Measurements from ENCODE around the gene ATP1A4.
"Not testable (repeated sequence)": the region's sequence is repeated elsewhere in the genome, so short reads cannot be mapped to it uniquely, and the experiment has no call there.

ATP1A4 gene

GRCh38 chr1:160151303-160151702 lies at the start of gene ATP1A4:
TSS of gene ATP1A4 (plus strand) at chr1:160151603. CDS start at chr1:160152041, 438 bp downstream.
- DNase-seq = no peak

- DNase-seq = no peak
These were observed 49.5 kb upstream of the ATP1A4 start for GRCh38 chr1:160101717-160102522.

- no peak for DNase-seq
These were observed 47.6 kb upstream of the ATP1A4 start for GRCh38 chr1:160103658-160104408.

- no peak for DNase-seq
These were observed 46.9 kb upstream of the ATP1A4 start for GRCh38 chr1:160104486-160104885.

DNA sequence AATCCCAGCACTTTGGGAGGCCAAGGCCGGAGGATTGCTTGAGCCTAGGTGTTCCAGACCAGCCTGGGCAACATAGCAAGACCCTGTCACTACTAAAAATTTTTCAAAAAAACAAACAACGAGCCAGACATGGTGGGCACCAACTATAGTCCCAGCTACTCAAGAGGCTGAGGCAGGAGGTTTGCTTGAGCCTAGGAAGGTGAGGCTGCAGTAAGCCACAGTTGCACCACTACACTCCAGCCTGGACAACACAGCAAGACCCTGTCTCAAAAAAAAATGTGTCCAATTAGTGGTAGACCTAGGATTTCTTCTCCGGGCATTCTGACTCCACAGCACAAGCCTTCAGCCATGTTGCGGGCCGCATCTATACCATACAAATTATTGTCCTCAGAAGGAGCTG lies 46.2 kb upstream of the ATP1A4 start:
- no peak for DNase-seq

DNA sequence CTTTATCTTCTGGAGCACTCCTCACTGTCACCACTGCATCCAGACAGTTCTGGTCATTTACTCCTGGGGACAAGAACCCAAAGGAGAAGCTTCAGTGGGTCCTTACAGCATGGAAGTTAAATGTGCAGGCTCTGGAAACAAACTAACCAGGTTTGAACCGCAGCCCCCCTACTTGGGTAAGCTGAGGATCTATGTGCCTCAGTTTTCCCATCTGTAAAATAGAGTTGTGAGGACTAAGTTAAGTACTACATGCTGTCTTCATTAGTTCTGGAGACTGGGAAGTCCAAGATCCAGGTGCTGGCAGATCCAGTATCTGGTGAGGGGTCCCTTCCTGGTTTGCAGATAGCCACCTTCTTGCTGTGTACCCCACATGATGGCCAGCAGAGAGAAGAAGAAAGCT lies 43.9 kb upstream of the ATP1A4 start:
- no peak for DNase-seq

- DNase-seq = peak; percentile 88
These were observed 42.3 kb upstream of the ATP1A4 start for GRCh38 chr1:160108888-160109662.

DNA sequence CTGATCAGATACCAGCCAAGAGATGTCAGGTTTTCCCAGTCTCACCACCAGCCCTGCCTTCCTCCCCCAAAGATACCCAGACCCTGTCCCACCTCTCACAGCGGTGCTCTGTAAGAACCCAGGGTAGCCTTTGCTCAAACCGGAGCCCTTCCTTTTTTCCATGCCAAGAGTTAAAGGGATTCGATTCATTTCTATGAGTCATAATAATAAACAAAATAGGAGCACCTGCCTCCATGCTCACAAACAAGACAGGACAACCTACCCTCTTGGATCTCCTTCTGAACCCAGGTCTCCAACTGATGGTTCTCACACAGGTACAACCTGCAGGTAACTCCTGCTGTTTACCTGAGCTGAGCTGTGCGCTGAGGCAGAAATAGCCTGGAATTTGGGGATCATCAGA lies 41.7 kb upstream of the ATP1A4 start:
- DNase-seq = no peak

DNA sequence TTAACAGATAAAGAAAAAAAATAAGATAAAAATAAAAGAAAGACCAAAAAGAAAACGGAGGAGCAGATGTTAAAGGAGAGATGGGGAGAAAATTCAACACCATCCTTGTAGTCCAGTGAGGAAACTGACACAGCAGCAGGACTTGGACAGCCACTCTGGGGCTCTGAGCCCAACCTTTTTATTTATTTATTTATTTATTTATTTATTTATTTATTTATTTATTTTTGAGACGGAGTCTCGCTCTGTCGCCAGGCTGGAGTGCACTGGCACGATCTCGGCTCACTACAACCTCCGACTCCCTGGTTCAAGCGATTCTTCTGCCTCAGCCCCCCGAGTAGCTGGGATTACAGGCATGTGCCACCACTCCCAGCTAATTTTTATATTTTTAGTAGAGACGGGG lies 39.9 kb upstream of the ATP1A4 start:
- DNase-seq = not testable (repeated sequence)

DNA sequence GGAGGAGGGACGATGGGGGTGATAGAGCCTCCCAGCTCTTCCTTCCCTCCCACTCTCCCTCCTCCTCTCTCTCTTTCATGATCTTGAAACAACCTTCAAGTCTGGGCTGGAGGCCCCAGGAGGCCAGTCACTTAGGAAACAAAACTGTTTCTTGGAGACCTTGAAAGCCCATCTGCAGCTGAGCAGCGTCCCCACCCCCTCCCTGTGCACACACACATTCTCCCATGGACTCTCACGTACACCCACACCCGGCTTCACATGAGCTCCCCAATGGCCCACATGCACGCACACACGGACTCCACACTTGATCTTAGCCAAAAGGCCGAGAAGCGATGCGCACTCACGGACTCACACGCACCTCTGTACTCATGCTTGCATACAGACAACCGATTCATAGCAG lies 39.0 kb upstream of the ATP1A4 start:
- no peak for DNase-seq

GRCh38 chr1:160113407-160113806 lies 38.0 kb upstream of the ATP1A4 start:
- DNase-seq = no peak

DNA sequence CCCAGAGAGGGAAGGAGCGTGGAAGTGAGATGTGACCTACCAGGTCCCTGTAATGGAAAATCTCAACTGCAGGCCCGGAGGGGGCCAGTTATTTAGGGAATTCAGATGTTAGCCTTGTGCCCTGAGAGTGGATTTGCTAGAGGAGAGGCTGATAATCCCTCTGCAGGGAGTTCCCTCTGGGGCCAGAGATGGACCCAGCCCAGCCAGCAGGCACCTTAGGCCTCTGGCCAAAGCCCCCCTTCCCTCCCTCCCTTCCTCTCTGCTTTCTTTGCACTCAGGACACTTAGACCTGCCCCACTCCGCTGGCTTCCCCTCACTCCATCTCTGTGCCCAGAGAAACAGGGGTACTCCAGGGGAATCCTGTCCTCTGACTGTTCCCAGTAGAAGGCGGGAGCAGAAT lies 37.3 kb upstream of the ATP1A4 start:
- no peak for DNase-seq

GRCh38 chr1:160115545-160116282 lies 35.7 kb upstream of the ATP1A4 start, which contains the start of gene ATP1A2:
TSS of gene ATP1A2 (plus strand) at chr1:160115759. CDS start at chr1:160115862, 103 bp downstream.
- DNase-seq = no peak

DNA sequence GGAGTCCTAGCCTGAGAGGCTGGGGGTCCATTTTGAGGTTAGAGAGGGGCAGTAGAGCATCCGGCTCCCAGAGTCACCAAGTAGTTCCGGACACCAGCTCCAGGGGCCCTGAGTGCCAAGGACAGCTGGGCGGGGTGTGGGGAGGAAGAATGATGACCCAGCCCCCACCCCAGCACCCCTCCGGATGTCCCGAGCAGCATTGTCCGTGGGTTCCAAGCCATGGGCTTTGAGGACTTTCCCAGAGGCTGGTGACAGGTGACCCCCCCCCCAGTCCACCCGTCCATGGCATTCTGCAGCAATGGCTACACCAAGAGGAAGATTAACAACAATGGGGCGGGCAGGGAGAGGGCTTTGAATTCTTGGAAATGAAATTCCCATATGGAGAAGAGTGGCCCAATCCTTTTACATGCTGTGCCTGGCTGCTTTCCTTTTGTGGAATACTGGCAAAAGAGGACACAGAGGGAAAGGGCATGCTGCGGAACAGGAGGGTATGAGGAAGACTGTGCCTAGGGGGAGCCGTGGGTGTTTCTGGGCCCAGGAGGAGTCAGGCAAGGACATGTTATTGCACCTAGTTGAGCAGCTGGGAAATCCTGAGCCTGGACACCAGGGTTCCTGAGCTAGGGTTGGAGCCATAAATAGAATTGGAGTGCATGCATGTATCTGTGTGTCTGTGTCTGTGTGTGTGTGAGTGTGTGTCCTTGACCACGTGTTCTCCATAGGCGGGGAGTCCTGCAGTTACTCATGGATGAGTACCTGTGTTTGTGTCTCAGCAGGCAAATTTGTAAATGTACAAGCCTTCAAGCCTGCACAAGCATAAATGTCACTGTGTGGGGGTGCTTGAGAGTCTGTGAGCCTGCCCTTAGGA lies 34.9 kb upstream of the ATP1A4 start:
- no peak for DNase-seq

GRCh38 chr1:160117300-160117699 lies 34.1 kb upstream of the ATP1A4 start:
- DNase-seq = no peak

- DNase-seq = no peak
These were observed 33.7 kb upstream of the ATP1A4 start for GRCh38 chr1:160117709-160118183.

DNA sequence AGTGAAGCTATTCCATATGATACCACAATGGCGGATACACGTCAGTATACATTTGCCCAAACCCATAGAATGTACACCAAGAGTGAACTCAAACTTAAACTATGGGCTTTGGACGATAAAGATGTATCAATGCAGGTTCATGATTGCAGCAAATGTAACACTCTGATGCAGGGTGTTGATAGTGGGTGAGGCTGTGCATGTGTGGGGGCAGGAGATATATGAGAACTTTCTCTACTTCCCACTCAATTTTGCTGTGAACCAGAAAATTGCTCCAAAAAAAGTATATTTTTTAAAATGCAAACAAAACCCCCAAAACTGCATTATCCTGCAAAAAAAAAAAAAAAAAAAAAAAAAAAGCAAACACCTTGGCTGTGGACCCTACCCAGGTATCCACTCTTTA lies 32.5 kb upstream of the ATP1A4 start:
- DNase-seq = no peak

DNA sequence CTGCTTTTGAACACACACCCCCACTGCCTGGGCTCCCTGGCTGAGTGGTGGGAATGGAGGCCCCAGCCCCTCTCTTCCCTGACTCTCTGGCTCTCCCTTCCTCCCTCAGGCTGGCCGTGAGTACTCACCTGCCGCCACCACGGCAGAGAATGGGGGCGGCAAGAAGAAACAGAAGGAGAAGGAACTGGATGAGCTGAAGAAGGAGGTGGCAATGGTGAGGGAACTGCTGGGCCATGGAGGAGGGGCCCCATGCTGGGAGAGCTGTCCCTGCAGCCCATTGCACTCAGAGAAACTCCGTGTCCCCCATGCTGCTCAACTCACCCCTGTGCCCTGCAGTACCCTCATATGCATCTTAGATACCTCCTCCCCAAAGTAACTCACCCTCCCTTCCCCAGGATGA lies 30.6 kb upstream of the ATP1A4 start:
- no peak for DNase-seq

- DNase-seq = no peak
These were observed 30.0 kb upstream of the ATP1A4 start for GRCh38 chr1:160121388-160121787.

DNA sequence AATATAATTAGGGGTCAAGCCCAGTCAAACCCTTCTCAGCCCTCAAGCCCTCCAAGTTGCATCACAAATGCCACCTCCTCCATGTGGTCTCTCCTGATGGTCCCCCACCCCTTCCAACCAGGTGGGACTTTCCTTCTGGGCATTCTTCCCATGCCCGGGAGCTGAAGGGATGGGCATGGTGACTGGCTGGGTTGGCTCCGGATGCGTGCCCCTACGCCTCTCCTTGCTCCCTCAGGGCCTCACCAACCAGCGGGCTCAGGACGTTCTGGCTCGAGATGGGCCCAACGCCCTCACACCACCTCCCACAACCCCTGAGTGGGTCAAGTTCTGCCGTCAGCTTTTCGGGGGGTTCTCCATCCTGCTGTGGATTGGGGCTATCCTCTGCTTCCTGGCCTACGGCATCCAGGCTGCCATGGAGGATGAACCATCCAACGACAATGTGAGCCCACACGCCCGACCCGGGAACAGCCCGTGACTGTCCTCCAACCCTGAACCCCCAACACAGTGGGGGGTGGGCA lies 28.4 kb upstream of the ATP1A4 start:
- no peak for DNase-seq

DNA sequence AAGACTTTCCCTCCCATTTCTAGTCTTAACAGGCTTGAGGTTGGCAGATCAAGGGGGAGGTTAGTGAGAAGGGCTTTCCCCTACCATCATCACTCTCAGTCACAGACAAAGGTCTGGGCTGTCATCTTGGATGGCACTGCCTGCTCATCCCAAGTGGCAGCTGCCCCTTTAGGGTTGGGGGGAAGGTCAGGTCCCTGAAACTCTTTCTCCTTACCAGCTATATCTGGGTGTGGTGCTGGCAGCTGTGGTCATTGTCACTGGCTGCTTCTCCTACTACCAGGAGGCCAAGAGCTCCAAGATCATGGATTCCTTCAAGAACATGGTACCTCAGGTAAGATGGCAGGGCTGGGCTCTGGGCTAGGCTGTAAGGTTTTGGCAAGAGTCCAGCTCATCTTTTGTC lies 27.7 kb upstream of the ATP1A4 start:
- DNase-seq = no peak

Data from OCI-M1 (cell line).